GM18507 (cell line): ENCODE measurements around the gene MPC1L.
"Not testable (repeated sequence)": the region's sequence is repeated elsewhere in the genome, so short reads cannot be mapped to it uniquely, and the experiment has no call there.

Experiments
- DNase-seq: peaks from one replicate; pipeline ENCODE4 v3.0.0; 2011; ENCODE audit warnings: low read depth; ENCODE audit not compliant: insufficient read length; ENCODE audit errors: extremely low spot score
- FAIRE-seq: peaks from 2 replicates; lab custom pipeline; 2011; peaks lifted over from hg19 to GRCh38; lab: Jason Lieb, UNC

MPC1L gene

DNA sequence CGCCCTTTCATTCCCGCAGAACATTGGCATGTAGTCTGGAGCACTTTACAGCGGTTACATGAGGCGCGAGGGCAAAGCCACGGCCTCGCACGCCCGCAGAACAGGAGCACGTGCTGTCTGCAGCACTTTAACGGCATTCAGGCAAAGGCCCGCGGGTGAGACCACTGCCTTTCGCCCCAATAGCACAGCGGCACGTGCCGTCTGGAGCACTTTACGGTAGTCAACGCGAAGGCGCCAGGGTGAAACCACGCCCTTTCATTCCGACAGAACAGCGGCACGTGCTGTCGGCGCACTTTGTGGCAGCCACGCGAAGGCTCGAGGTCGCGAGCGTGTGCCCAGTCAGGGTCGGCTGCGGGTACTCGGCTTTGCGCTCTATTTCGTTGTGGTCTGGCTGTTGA, at the start of gene MPC1L:
TSS of gene MPC1L (plus strand) at position 290 of the 398 bp plus-strand sequence. CDS start 138 bp downstream, outside the sequence.
- DNase-seq: no peak
- no peak for FAIRE-seq

DNA sequence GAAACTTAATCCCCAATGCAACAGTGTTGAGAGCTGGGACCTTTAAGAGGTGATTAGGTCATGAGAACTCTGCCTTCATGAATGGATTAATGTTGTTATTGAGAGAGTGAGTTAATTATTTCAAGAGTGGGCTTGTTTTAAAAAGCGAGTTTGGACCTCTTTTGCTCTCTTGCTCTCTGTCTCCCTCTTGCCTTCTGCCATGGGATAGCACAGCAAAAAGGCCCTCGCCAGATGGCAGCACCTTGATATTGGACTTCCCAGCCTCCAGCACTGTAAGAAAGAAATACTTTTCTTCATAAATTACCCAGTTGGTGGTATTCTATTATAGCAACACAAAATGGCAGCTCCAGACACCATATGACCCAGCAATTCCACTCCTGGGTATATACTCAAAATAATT, 49.5 kb upstream of the MPC1L start:
- FAIRE-seq: peak; percentile 80

DNA sequence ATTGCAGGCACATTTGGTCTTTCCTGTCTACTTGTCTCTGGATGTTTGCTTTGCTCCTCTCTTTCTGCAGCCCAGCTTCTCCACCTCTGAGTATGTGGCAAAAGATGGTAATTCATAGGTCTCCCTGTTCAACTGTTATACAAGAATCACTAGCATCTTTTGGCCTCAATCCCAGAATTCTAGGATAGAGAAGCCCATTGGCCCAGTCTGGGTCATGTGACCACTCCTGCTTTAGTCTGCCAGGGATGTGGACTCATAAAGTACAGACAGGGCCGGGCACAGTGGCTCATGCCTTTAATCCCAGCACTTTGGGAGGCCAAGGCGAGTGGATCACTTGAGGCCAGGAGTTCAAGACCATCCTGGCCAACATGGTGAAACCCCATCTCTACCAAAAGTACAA, 47.8 kb upstream of the MPC1L start:
- FAIRE-seq, DNase-seq: not testable (repeated sequence)

More for the DNA sequence above, 49.5 kb upstream of the MPC1L start:
- DNase-seq: no peak

- FAIRE-seq (no peak), DNase-seq (no peak)
These were observed 46.9 kb upstream of the MPC1L start for GRCh38 chrX:40576291-40576690.

GRCh38 chrX:40578039-40578695, 45.1 kb upstream of the MPC1L start:
- FAIRE-seq (no peak), DNase-seq (no peak)

GRCh38 chrX:40579141-40579540, 44.1 kb upstream of the MPC1L start:
- no peak for DNase-seq
- FAIRE-seq: no peak

- DNase-seq (no peak), FAIRE-seq (peak; percentile 42)
These were observed 43.2 kb upstream of the MPC1L start for GRCh38 chrX:40579900-40580536.

DNA sequence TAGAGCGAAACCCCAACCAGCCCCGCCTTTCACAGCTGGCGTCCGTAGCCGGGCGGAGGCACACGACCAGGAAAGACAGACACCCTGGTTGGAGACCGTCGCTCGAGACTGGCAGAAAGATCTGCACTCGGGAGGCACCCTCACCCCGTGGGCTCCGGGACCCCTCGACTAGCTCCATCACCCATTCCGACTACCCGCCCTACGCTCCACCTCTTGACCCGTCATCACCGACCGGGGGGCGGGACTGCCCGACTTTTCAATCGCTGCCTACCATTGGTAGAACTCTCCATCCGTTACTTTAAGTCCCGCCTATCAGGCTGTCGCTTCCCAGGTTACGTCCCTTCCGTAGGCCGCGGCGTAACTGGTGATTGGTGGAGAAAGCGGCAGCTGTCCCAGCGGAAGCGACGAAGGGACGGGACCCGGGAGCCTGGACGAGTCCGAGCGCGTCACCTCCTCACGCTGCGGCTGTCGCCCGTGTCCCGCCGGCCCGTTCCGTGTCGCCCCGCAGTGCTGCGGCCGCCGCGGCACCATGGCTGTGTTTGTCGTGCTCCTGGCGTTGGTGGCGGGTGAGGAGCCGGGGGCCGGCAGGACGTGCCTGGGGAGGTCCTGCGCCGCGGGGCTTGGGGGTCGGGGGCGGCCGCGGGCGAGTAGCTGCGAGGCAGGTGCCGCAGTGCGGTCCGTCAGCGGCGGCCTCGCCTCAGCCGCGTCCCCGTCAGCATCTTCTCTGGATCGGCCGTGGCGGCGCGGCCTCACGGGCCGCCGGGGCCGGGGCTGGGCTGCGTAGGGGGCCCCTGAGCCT, 42.5 kb upstream of the MPC1L start, which contains the start of gene ATP6AP2:
TSS of gene ATP6AP2 (plus strand) at position 434 of the 799 bp plus-strand sequence. CDS start at position 530, 96 bp downstream.
- DNase-seq: peak; percentile 68
- peak; percentile 98 for FAIRE-seq

- FAIRE-seq: no peak
- DNase-seq: no peak
These were observed 41.8 kb upstream of the MPC1L start for GRCh38 chrX:40581336-40581920.

DNA sequence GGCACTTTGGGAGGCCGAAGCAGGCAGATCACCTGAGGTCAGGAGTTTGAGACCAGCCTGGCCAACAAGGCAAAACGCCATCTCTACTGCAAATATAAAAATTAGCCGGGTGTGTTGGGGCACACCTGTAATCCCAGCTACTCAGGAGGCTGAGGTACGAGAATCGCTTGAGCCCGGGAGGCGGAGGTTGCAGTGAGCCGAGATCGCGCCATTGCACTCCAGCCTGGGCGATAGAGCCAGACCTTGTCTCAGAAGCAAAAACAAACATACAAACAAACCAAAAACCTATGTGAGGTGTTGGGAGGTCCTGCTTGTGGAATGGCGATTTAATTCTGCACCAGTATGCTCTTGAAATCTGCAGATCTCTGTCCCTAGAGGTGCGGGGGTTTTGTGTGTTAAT, 41.0 kb upstream of the MPC1L start:
- not testable (repeated sequence) for FAIRE-seq

GRCh38 chrX:40582811-40583210, 40.4 kb upstream of the MPC1L start:
- DNase-seq: no peak
- FAIRE-seq: no peak

More for the DNA sequence above, 41.0 kb upstream of the MPC1L start:
- DNase-seq: not testable (repeated sequence)

GRCh38 chrX:40587623-40588022, 35.6 kb upstream of the MPC1L start:
- not testable (repeated sequence) for DNase-seq
- FAIRE-seq: peak; percentile 53

DNA sequence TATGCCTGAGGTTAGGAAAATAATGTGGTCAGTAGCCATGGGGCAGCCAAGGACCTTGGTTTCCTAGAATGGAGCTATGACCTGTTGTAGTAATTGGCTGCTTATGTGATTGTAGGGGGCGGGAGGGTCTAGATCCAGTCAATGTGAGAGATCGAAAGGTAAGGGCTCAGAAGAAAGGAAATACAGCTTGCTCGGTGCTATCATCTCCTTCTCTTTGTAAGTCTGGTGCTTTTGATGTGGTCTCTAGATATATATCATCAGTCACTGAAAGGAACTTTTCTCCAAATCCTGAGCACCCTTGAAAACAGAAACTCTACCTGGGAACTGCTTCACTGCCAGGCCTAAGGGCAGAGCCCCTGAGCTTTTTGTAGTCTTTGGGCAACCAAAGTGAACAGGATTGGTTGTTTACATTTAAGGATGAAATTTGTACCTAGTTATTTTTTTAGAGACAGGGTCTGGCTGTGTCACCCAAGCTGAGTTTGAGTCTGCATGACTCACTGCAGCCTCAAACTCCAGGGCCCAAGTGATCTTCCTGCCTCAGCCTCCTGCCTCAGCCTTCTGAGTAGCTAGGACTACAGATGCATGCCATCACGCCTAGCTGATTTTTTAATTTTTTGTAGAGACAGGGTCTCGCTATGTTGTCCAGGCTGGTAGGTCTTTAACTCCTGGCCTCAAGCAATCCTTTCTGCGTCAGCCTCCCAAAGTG, 33.5 kb upstream of the MPC1L start:
- not testable (repeated sequence) for FAIRE-seq

DNA sequence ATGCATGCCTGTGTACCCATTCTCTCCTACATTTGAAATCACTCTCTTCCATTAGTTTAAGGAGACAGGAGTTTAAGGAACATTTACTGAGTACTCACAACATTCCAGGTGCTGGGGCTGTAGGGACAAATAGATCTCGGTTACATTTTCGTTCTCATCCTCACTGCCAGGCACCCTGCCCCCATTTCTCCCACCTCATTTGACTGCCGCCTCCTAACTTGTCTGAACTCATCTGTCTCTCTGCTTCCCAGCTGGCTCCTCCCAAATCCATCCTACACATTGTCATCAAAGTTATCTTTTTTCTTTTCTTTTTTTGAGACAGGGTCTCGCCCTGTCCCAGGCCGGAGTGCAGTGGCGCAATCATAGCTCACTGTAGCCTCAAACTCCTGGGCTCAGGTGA, 19.8 kb upstream of the MPC1L start:
- DNase-seq (no peak), FAIRE-seq (no peak)

More for the DNA sequence above, 33.5 kb upstream of the MPC1L start:
- DNase-seq: not testable (repeated sequence)

DNA sequence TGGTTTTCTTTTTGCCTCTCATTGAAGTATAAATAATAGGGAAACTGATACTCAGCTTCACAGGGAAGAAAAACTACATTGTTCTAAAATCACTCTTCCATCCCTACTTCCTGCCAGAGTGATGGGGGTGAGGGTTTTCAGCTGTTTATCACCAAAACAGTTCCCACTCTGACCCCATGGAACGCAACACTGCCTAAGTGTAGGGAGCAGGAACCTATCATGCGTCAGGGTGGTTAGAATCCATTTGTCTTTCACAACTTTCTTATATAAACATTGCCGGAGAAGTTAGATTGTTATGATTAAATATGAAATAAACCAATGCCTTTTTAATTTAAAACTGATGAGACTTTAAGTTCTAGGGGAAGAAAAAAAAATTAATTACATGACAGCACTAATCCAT, 15.8 kb upstream of the MPC1L start:
- DNase-seq (no peak), FAIRE-seq (no peak)

DNA sequence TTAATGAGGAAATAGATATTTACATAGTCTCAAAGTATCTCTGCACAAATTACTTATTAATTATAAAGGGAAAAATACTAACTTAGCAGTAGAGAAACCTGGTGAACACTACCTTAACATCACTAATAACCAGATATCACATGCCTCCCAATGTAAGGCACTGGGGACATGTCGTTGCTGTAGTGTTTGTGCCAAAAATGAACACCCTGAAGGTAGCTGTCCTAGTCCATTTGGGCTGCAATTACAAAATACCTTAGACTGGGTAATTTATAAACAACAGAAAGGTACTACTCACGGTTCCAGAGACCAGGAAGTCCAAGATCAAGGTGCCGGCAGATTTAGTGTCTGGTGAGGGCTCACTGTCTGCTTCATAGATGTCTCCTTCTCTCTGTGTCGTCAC, 10.7 kb upstream of the MPC1L start:
- DNase-seq (no peak), FAIRE-seq (no peak)

DNA sequence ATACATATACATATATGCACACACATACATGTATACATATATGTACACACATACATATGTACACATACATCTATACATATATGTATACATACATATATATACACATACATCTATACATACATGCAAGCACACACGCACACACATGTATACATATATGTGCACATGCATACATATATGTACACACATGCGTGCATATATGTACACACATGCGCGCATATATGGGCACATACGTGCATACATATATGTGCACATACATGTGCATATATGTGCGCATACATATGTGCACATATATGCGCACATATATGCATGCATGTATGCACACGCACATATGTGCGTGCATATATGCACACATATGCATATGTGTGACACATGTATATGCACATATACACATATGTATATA, 7.3 kb upstream of the MPC1L start:
- DNase-seq: no peak
- no peak for FAIRE-seq

GRCh38 chrX:40617566-40617965, 5.7 kb upstream of the MPC1L start:
- FAIRE-seq: no peak
- DNase-seq: no peak

- DNase-seq (no peak), FAIRE-seq (no peak)
These were observed 619 bp upstream of the MPC1L start for GRCh38 chrX:40622479-40623138.
